Thyroid gland (tissue), 4 donors: ENCODE results near the gene LAMC3.

ENCODE experiments used
- POLR2A ChIP-seq, 2 donors: fragments of 450-650 bp; IDR thresholded peaks; one replicate each; pipeline ENCODE4 v1.6.1; 2017; ENCODE audit warnings: antibody characterized with exemption in 2 of 2, mild to moderate bottlenecking in 2 of 2, moderate library complexity in 1 of 2
- TF ChIP-seq, protein P1 (sequence below), 6 experiments: fragments of 200-600 bp in 3 of 6; fragments of 450-650 bp in 3 of 6; sonication (generic) in 3 of 6; IDR thresholded peaks; one replicate each; pipeline ENCODE4 v1.5.1; 2016 to 2019; ENCODE audit warnings: antibody characterized with exemption in 6 of 6, mild to moderate bottlenecking in 2 of 6, inconsistent platforms in 1 of 6, moderate library complexity in 1 of 6

DNA sequence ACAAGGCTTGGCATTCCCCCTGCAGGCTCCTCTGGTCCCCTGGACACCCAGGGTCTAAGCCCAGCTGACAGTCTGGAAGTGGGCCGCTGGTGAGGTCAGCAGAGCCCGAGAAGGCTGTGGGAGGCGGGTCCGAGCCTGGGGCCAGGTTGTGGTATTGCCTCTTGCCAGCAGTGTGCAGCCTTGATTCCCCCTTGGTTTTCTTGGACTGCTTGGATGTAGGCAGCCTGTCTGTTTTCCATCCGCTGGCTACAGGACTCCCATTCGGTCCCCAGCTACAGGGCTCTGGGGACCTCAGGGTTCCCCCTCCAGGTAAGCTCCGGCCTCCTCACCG is 88.9 kb downstream of the LAMC3 start:
- TF ChIP-seq POLR2A (IDR thresholded peaks at IDR 0.05), result no peak
- TF ChIP-seq, protein P1, sequence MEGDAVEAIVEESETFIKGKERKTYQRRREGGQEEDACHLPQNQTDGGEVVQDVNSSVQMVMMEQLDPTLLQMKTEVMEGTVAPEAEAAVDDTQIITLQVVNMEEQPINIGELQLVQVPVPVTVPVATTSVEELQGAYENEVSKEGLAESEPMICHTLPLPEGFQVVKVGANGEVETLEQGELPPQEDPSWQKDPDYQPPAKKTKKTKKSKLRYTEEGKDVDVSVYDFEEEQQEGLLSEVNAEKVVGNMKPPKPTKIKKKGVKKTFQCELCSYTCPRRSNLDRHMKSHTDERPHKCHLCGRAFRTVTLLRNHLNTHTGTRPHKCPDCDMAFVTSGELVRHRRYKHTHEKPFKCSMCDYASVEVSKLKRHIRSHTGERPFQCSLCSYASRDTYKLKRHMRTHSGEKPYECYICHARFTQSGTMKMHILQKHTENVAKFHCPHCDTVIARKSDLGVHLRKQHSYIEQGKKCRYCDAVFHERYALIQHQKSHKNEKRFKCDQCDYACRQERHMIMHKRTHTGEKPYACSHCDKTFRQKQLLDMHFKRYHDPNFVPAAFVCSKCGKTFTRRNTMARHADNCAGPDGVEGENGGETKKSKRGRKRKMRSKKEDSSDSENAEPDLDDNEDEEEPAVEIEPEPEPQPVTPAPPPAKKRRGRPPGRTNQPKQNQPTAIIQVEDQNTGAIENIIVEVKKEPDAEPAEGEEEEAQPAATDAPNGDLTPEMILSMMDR (IDR thresholded peaks at IDR 0.05), result no peak
